Fibroblast of skin of back (primary cell): ENCODE data around the gene KMT5B. TPM values are rescaled to one million over a fixed set of nuclear protein-coding genes. Genes with fewer than 3 reads are reported as not detected.
A peak's percentile ranks its signal among the peaks of the same experiment; 100 is the strongest.
"Not testable (repeated sequence)": the region's sequence is repeated elsewhere in the genome, so short reads cannot be mapped to it uniquely, and the experiment has no call there.

Experiments
- DNase-seq: peaks from one replicate; pipeline ENCODE4 v3.0.0-alpha.2; 2013
- polyA plus RNA-seq, 2 experiments: library from polyadenylated mRNA; unstranded; fragments of 120-200 nt; gene quantifications; one replicate each; pipeline ENCODE4 v1.2.1, GENCODE V29; 2013; ENCODE audit not compliant: insufficient read length in 2 of 2

KMT5B gene
- 33.1 TPM for polyA plus RNA-seq (2013, experiment 1 of 2; ENCODE audit: insufficient read length)
- polyA plus RNA-seq (2013, experiment 2 of 2; ENCODE audit: insufficient read length): 36.6 TPM

- DNase-seq: no peak
These were observed at the start of gene KMT5B for GRCh38 chr11:68213135-68213515. Gene KMT5B (minus strand): TSS chr11:68213296. CDS start chr11:68190076, 23,220 bp downstream.

DNA sequence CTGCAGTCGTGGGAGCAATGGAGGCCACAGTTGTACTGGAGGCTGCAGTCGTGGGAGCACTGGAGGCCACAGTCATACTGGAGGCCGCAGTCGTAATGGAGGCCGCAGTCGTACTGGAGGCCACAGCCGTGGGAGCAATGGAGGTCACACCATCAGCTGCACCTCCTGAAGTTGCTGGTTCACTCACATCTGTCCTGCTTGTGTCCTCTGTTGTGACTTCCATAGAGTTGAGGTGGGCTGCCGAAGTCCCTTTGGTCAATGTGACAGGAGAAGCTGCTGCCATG, 49.4 kb upstream of the KMT5B start:
- DNase-seq: no peak

DNA sequence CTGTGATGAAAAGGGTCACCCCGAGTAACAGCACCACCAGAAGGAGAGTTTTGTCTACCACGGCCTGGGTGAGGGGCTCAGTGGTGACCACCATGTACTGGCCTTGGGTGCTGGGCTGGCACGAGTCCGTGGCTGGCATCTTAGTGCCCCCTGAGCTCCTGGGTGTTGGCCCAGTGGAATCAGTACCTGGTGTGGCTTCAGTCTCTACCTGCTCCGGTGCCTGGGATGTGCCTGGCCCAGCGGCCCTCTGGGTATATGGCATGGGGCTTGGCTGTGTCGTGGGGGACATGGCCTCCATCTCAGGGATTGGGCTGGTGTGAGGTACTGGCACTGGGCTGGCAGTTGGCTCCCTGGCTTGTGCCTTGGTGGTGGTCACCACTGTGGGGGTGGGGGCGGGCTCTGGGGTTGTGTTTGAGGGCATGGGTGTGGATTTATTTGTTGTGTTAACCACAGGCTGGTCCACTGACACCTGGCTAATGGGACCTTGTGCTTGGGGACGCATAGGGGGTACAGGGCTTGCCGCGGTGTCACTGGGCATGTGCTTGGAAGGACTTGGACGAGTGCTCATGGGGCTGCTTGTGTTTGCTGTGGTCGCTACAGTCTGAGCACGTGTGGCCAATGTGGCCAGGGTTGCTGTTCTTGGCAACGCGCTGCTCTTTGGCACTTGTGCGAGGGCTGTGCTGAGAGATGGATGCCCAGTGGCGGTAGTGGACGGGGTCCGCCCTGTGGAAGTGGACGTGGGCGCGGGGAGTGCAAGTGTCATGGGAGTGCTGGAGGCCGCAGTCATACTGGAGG, 48.9 kb upstream of the KMT5B start:
- no peak for DNase-seq

DNA sequence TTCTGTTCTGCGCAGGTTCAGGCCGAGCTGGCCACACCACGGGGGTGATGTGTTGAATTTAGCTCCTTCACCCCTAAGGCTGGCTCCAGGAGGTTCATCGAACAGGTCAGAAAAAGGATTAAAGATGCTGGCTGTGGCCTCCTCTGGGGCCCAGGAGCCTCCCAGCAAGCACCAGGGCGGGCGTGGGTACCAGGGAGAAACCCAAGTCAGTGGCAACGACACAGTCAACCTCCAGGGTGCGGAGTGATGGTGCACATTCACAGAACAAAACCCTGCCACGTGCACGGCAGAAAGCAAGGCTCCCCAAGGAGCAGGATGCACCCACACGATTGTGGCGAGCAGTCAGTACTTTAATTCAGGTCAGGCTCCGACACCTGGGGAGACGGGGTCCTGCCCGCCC, 47.9 kb upstream of the KMT5B start:
- no peak for DNase-seq

- no peak for DNase-seq
These were observed 47.4 kb upstream of the KMT5B start for GRCh38 chr11:68260484-68260883.

- DNase-seq: no peak
These were observed 46.2 kb upstream of the KMT5B start for GRCh38 chr11:68259122-68259959.

DNA sequence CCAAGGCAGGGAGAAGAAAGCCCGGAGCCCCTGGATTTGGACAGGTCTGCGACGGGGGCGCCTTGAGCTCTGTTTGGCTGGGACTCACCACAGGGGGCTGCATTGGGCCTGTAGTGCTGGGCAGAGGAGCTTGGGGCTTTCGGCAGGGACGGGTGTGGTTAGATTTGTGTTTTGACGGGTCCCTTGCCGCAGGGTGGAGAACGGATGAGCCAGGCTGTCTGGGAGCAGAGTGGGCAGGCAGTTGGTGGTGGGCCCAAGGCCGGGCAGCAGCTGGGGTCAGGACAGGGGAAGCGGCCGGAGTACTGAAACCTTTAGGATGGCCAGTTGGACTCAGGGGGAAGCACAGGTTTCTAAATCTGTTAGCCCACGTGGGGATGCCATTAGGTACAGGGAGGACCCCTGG, 45.3 kb upstream of the KMT5B start:
- no peak for DNase-seq

GRCh38 chr11:68257477-68258362, 44.6 kb upstream of the KMT5B start:
- peak; percentile 91 for DNase-seq

DNA sequence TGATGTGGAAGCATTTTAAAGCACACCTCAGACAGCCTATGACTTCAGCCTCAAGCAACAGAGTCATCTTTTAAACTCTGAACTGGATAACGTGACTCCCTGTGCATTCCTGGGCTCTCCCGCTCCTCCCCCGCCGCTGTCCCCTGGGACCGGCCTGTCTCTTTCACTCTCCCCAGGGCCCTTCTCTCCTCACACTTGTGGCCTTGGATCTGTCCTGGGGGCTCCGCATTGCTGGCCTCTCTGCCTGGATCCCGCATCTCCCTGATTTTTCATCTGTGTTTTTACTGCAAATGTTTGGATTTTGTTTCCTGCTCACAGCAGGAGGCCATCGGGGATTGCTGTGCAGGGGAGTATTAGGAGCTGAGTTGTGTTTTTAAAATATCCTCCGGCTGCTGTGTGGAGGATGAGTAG, 43.2 kb upstream of the KMT5B start:
- DNase-seq: peak; percentile 89

DNA sequence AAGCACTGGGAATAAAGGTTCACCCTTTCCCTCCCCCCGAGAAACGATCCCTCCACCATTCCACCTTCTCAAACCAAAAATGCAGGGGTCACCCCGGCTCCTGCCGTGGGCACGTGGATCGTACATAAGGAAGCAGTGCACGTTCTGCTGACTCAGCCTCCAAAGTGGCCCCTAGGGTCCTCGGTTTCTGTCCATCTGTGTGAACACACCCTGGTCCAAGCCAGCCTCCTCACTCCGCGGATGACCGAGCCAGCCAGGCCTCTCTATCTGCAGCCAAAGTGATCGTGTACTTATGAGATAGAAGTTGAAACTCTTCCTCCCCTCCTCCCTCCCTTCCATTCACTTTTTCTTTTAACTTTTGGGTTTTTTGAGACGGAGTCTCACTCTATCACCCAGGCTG, 42.4 kb upstream of the KMT5B start:
- DNase-seq: no peak

DNA sequence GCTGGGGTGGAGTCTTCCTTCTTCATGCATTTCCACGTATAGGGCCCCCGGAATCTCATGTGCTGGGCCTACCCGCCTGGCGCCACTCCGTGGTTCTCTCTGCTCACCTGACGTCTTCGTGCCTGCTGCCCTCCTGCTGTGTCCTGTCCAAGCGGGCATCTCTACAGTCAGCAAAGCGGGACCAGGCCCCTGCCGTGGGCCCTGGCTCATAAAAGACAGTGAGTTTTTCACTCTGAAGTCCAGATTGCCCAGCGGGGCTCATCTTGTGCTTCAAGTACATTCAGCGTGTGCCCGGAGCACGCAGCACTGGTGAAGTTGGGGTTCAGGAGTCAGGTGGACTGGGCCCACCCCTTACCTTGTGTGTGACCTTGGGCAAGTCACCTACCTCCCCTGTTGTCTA, 41.3 kb upstream of the KMT5B start:
- DNase-seq: no peak

DNA sequence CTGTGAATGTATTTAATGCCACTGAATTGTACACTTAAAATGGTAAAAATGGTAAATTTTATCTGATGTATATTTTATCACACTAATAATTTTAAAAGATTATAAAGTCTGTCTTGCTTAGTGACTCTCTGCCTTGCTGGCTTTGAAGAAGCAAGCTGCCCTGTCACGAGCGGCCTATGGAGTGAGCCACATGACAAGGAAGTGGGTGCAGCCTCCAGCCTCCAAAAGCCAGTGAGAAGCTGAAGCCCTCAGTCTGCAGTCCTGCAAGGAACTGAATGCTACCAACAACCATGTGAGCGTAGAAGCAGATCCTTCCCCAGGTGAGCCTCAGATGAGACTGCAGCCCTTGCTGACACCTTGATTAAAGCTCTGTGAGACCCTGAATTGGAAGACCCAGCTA, 38.7 kb upstream of the KMT5B start:
- DNase-seq: no peak

- not testable (repeated sequence) for DNase-seq
These were observed 31.8 kb upstream of the KMT5B start for GRCh38 chr11:68244912-68245311.

DNA sequence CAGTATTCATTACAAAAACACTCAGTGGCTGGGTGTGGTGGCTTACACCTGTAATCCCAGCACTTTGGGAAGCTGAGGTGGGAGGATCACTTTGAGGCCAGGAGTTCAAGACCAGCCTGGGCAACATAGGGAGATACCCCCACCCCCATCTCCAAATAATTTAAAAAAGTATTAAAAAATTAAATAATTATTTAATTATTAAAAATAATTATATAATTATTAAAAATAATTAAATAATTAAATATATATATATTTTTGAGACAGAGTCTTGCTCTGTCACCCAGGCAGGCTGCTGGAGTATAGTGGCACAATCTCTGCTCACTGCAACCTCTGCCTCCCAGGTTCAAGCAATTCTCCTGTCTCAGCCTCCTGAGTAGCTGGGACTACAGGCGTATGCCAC, 30.8 kb upstream of the KMT5B start:
- not testable (repeated sequence) for DNase-seq

GRCh38 chr11:68242616-68243015, 29.5 kb upstream of the KMT5B start:
- no peak for DNase-seq

GRCh38 chr11:68231621-68232020, 18.5 kb upstream of the KMT5B start:
- no peak for DNase-seq

GRCh38 chr11:68229601-68230000, 16.5 kb upstream of the KMT5B start:
- DNase-seq: no peak

GRCh38 chr11:68226421-68226820, 13.3 kb upstream of the KMT5B start:
- no peak for DNase-seq

- no peak for DNase-seq
These were observed 11.5 kb upstream of the KMT5B start for GRCh38 chr11:68224606-68225005.

- DNase-seq: no peak
These were observed 10.2 kb upstream of the KMT5B start for GRCh38 chr11:68223275-68223674.

DNA sequence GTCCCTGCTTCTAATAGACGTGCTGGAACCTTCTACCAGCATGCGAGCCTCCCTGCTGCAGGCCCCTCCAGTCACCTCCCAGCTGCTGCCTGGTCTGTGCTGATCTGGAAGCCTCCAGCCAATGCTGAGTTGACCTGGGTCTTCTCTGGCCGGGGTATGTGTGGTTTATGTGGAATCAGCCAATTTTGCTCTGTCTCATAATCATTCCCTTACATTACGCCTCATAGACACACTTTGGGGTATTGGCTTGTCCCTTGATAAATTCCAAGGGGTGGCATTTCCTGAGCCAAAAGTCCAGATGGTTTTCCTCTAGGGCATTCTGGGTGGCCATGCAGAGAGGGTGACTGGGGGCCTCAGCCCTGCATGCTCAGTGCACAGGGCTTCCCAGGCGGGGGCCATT, 8.3 kb upstream of the KMT5B start:
- no peak for DNase-seq

- DNase-seq: no peak
These were observed 3.3 kb upstream of the KMT5B start for GRCh38 chr11:68216171-68216938.
